ENCODE data around the gene STAG1.
"Not testable (repeated sequence)": the region's sequence is repeated elsewhere in the genome, so short reads cannot be mapped to it uniquely, and the experiment has no call there.

Gene STAG1

DNA sequence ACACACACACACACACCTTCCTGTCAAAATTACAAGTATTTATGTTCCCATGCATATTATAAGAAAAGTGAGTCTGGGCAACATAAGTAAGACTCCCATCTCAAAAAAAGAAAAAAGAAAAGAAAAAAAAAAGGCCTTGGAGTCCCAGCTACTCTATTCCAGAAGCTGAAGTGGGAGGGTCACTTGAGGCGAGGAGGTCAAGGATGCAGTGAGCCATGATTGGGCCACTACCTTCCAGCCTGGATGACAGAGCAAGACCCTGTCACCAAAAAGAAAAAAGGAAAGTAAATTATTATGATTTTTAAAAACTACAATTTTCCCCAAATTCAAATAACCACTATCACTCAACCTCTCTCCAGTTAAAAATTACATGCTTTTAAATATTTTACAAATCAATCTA lies 113.1 kb downstream of the STAG1 start:
- no peak for DNase-seq

DNA sequence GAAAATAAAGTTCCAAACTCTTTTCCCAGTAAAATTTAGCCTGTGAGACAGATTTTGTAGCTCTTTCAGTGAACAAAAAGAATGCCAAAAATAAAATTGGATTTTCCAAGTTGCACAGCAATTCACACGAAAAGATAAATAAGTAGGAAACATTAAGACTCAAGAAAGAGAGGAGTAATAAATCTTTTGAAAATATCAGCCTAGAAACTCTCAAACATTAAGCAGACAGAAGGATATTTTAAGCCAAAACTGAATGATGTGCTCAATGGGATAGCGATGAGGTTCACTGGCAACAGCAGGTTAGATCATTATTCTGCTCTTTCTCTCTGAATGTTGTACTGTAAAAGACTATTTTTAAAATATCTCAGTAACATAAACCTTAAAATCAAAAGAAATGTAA lies 115.0 kb downstream of the STAG1 start:
- DNase-seq, result no peak

GRCh38 chr3:136634821-136635220 lies 117.4 kb downstream of the STAG1 start:
- no peak for DNase-seq

DNA sequence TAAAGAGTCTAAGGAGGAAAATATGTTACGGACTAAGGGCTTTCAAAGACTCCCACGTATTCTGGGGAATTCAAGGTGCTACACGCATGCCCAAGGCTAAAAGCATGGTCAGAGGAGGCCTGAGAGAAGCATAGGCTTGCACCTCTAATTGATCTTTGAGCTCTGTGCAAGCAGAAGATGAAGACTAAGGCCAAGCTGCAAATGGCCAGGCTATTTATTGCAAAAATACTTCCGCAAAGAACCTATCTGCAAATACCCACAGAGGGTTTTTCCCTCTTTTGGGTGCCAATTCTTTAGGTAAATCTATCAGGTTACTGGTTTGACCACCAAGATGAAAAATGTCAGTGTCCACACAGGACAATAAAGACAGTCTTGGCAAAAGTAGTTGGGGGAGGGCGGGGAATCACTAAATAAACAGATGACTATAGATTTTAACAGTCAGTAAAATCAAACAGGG lies 119.5 kb downstream of the STAG1 start:
- no peak for DNase-seq

GRCh38 chr3:136631424-136631823 lies 120.8 kb downstream of the STAG1 start:
- DNase-seq, result no peak

DNA sequence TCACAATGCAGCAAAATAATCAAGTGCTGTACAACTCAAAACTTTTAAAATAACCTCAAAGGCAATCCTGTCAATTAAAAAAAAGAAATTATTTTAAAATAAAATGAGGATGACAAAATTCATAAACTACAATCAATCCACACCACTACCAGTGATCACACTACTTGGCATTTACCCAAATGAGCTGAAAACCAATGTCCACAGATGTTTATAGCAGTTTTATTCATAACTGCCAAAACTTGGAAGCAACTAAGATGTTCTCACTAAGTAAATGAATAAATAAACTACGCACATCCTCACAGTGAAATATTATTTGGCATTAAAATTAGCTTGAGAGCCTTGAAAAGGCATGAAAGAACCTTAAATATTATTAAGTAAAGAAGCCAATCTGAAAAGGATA lies 121.3 kb downstream of the STAG1 start:
- DNase-seq, result no peak

- DNase-seq, result no peak
These were observed 125.7 kb downstream of the STAG1 start for GRCh38 chr3:136626493-136626892.

- DNase-seq, result peak; percentile 61
These were observed 127.0 kb downstream of the STAG1 start for GRCh38 chr3:136624894-136625815.

DNA sequence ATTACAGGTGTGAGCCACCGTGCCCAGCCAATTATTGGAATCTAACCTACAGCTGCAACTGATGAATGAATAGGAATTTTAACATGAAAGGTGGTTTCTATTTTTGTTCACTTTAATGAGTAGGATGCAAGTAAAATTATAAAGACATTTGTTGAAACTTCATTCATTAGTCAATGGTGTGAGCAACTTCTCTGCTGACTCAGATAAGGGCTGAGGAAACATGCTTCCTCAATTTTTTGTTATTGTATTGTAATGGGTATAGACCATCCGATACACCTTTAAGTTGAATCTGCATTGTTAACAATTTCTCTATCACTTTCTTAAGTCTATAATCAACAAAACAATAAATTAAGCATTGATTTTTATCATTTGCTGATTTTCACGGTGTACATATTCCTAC lies 127.8 kb downstream of the STAG1 start:
- DNase-seq, result no peak

DNA sequence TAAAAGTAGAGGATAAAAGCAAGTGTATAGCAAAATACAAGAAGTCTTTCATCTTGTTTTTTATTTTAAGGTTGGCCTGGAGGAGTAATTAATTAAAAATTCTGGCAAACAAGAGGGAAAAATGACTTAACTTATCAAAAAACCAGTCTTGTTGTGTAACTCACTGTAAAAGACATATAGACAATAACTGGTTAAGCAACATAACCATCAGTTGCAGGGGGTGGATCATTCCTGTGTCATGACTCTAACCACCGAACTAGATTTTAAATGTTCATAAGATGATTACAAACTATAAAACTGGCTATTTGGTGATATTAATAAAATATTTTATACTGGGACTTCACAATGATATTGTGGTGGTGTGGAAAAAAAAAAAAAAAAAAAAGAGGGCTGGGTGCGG lies 130.6 kb downstream of the STAG1 start:
- no peak for DNase-seq

DNA sequence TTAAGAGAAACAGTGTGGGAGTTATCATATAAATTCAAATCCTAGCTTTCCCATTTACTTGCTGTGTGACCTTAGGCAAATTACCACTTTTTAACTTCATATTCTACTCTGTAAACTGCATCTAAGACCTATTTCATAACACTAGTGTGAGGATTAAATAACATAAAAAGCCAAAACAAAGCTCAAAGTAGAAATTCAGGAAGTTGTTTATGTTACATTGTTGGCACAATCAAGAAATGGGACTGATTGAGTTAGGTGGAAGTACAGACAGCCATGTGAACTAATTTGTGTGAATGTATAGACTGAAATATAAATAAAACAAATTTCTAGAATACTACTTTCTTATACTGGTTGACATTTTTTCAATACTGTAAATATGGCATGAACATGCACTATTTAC lies 131.7 kb downstream of the STAG1 start:
- no peak for DNase-seq

GRCh38 chr3:136617969-136618525 lies 134.1 kb downstream of the STAG1 start:
- DNase-seq, result not testable (repeated sequence)

- DNase-seq, result no peak
These were observed 135.0 kb downstream of the STAG1 start for GRCh38 chr3:136617198-136617597.

- no peak for DNase-seq
These were observed 139.7 kb downstream of the STAG1 start for GRCh38 chr3:136612512-136612911.

DNA sequence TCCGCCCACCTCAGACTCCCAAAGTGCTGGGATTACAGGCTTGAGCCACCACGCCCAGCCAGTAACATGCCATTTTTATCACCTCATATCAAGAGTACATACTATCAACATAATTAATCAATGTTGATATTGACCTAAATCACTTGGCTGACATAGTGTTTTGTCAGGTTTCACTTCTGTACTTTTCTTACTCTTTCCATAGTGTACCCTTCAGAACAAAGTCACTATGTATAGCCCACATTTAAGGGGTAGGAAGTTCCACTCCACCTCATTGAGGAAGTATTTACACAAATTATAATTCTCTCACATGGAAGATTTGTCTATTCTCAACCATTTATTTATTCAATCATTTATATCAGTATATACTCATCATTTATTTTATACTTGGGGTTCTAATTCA lies 145.2 kb downstream of the STAG1 start:
- no peak for DNase-seq

DNA sequence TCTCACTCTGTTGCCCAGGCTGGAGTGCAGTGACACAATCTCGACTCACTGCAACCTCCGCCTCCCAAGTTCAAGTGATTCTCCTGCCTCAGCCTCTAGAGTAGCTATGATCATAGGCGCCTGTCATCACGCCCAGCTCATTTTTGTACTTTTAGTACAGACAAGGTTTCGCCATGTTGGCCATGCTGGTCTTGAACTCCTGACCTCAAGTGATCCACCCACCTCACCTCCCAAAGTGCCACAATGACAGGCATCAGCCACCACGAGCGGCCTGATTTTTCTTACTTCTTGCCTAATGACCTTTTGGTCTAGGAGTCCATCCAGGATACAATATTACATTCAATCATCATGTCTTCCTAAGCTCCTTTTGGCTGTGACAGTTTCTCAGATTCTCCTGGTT lies 146.0 kb downstream of the STAG1 start:
- not testable (repeated sequence) for DNase-seq

GRCh38 chr3:136604961-136605360 lies 147.2 kb downstream of the STAG1 start:
- DNase-seq, result no peak

GRCh38 chr3:136602818-136603217 lies 149.4 kb downstream of the STAG1 start:
- DNase-seq, result no peak

DNA sequence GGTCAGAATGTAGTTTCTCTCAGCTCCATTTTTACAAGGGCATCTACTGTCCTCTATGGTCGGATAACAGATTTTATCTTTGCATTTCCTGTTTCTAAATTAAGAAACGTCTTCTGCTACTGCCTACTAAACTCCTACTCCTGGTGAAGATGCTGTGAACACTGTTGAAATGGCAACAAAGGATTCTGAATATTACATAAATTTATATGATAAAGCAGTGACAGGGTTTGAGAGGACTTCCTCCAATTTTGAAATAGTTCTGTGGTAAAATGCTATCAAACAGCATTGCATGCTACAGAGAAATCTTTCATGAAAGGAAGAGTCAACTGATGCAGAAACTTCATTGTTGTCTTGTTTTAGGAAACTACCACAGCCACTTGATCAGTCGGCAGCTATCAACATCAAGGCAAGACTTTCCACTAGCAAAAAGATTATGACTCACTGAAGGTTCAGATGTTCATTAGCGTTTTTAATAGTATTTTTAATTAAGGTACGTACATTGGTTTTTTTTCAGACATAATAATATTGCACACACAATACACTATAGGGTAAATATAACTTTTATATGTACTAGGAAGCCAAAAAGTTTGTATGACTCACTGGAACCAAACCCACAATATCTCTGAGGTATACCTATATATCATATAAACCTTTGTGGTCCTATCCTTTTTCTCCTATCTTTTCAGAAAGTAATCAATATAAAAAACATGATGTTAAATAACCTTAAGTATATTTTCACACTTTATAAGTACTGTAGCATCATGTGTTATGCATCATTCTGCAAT lies 156.1 kb downstream of the STAG1 start:
- DNase-seq, result no peak

DNA sequence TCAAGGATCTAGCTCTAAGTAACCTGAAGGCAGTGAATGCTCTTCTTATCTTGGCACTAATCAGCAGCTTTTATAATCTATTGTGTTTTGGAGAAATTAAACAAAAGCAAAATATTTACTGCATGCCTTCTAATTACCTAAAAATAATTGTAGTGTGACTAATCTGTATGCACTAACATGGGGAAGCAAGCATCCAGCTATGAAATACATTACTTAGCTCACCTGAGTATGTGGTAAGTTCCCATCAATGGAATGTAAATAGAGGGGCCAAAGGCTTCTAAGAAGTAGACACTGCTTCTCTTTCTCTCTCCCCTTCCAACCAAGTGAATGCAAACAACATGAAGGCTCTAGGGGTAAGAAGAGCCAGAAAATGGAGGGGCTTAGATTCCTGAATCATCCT lies 165.6 kb downstream of the STAG1 start:
- no peak for DNase-seq

DNA sequence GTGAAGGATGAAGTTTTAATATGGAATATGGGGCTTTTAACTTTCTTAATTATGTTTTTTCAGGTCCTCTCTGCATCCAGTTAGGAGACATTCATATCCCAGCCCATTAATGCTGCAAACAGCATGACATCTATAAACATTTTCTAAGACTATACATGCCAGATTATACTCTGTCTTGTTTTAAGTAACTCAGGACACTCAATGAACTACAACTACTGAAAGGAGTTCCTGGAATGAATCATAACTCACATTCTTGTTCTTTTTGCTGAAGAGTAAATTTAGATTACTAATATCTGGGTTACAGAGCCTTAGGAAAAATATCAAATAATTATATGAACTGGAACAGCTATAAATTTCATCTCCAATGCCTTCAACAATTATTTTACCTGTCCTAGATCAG lies 167.4 kb downstream of the STAG1 start:
- no peak for DNase-seq

DNA sequence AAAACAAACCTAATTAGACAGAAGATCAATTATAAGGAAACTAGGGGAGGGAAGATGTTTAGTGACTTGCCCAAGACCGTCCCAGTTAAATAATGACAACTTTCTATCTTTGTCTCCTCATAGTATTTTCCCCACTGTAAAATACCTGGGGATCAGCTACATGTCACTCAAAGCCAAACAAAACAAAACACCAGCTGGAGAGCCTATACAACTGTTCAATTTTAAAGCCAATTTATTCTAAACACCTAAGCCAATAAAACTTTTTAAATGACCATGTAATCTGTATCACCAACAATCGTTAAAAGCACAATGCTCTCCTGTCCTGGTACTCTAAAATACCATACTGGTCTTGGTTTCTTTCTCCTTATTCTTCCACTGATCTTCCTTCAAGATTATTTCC lies 168.4 kb downstream of the STAG1 start:
- no peak for DNase-seq

DNA sequence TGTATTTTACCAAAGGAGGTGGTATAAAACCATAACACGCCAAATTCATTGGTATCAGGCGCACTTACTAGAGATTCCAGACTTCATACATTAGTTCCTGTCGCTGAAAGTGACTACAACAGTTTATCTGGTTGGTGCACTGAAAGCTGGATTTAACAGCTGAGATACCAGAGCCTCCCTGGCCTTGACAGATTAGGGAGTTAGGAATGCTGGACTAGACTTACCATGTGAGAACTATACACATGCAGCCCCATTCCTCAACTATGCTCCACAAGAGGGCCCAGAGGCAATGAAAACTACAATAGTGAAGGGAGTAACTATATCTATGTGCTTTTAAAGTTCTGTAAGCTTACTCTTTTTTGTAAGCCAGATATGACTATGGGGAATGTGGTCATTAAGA lies 174.4 kb downstream of the STAG1 start:
- DNase-seq, result no peak

All from islet precursor cell (in vitro differentiated cells).